BE2C (cell line): Measurements from ENCODE around the gene GPR179.

Source experiments
- DNase-seq: peaks from one replicate; pipeline ENCODE4 v3.0.0-alpha.2; 2020
- H3K27me3 ChIP-seq: fragments of 250-450 bp; sonication (Bioruptor Pico); 2 replicates; pipeline ENCODE4 v1.5.1; 2020; ENCODE audit warnings: mild to moderate bottlenecking
- H3K36me3 ChIP-seq: fragments of 250-450 bp; sonication (Bioruptor Pico); 2 replicates; pipeline ENCODE4 v1.5.1; 2020; ENCODE audit warnings: mild to moderate bottlenecking
- H3K4me1 ChIP-seq: fragments of 250-450 bp; sonication (Bioruptor Pico); 2 replicates; pipeline ENCODE4 v1.5.1; 2020
- H3K4me3 ChIP-seq: 2 replicates; pipeline ENCODE4 v1.5.1; 2011; ENCODE audit warnings: low read depth, low read length
- H3K9me3 ChIP-seq: fragments of 250-450 bp; sonication (Bioruptor Pico); 2 replicates; pipeline ENCODE4 v1.5.1; 2020
- TF ChIP-seq, protein P1 (sequence below): IDR thresholded peaks from 2 replicates; pipeline ENCODE4 v1.5.1; 2012; ENCODE audit warnings: mild to moderate bottlenecking, low read depth, low read length

Gene GPR179

DNA sequence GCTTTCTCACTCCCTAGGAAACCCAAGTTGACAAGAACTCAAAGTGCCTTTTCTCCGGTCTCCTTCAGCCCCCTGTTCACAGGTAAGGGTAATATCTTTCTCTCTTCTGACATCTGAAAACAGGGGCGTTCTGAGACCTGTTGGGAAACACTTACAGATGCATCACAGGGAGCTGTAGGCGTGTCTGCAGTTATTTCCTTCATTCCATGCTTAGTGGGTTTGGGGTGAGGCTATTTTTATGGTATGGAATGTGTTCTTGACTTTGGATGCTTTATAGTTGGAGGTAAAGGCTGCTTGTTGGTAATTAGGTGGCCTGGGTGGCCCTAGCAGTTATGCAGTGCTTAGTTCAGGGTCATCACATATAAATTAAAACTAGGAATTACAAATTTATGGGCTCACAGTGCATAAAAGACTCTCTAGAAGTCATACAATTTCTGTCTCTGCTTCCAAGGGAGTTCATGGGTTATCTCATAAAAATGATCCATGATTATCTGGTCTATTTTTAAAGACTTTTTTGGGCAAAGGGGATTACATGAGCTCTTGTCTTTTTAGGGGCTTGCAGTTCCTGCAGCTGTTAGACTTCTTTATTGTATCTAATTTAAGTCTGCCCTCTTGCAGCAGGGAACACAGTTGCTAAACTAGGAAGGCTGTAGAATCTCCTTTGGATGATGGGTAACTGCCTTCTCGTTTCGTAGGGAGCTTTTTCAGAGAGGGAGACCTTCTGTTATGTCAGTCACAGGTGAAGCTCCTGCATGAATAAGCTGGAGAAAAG, 18.1 kb upstream of the GPR179 start:
- TF ChIP-seq, protein P1, sequence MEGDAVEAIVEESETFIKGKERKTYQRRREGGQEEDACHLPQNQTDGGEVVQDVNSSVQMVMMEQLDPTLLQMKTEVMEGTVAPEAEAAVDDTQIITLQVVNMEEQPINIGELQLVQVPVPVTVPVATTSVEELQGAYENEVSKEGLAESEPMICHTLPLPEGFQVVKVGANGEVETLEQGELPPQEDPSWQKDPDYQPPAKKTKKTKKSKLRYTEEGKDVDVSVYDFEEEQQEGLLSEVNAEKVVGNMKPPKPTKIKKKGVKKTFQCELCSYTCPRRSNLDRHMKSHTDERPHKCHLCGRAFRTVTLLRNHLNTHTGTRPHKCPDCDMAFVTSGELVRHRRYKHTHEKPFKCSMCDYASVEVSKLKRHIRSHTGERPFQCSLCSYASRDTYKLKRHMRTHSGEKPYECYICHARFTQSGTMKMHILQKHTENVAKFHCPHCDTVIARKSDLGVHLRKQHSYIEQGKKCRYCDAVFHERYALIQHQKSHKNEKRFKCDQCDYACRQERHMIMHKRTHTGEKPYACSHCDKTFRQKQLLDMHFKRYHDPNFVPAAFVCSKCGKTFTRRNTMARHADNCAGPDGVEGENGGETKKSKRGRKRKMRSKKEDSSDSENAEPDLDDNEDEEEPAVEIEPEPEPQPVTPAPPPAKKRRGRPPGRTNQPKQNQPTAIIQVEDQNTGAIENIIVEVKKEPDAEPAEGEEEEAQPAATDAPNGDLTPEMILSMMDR: no peak
- H3K36me3 ChIP-seq: peaks cover 11% of the 10 kb centered on the region
- no peak overlapping the region for H3K4me3 ChIP-seq
- H3K9me3 ChIP-seq: no peaks in the 10 kb centered on the region
- H3K27me3 ChIP-seq: no peaks in the 10 kb centered on the region
- no peaks in the 10 kb centered on the region; the same call in 1 of the 2 replicates for H3K4me1 ChIP-seq
- DNase-seq: no peak

DNA sequence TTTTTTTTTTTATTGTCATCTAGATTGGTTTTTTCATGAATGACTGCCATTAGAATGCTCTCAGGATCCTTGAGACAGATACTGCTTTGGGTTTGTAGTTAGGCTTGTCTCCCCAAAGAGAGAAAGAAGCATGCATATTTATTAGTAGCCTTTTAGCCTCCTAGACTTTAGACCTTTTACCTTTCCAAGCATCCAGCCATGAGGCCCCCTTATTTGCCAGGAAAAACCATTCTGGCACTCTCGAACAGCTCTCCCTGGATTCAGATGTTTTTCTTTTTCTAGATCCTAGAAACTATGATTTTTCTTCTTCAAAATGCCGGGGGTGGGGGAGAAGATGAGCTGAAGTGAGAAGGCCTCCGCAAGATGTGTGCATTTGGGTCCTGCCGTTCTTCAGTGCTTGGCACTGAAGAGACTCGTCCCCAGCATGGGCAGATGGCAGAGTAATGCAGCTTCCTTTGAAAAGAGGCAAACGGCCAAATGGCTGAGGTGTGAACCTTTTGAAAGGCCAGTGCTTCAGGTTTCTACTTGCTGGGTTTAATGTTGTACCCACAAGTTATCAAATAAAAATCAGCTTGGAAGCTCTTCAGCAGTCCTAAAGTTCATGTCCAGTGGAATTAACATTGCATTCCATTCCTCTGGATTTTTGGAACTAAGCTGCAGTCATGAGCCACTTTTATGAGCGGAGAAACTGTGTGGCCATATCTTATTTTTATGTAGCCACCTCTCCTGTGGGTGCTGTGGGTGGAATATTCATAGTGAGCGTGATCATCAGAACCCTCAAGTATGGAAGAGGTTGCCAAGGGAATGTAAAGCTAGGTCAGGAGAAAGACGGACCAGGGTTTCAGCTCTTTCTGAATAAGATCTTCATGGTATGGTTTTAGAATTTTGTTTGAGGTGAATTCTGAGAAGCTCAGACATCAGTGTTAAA, 15.1 kb upstream of the GPR179 start:
- Histone ChIP-seq H3K9me3 (no peaks in the 10 kb centered on the region), H3K36me3 (peaks cover 5% of the 10 kb centered on the region), H3K4me3 (no peak overlapping the region), H3K4me1 (no peaks in the 10 kb centered on the region; the same call in 1 of the 2 replicates), H3K27me3 (no peaks in the 10 kb centered on the region)
- DNase-seq: no peak
- TF ChIP-seq, protein P1: no peak

DNA sequence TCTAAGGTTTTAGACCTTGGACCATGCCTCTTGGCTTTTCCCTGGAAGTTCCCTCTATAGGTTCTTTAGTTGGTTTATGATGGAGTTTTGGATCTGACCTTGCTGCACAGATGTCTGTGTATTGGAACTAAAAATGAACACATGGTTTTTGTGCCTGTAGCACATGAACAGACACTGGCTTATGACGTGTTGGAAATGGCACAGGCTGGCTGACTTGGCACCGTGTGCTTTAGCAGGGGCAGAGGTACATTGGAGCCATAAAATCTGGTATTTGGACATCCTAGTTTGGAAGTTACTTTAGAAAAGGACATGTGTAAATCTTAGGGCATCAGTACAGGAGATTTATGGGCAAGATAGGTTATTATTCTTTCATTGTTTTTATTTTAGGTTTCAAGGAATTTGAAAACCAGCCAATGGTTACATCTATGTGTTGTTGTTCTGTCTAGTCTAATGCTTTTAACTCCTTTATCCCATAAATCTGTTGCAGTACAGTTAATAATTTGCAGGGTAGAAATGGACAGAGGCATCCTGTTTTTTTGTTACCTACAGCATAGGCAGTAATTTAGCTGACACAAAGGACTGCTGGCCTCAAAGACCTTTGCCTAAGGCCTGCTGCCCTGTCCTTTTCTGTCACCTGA, 13.8 kb upstream of the GPR179 start:
- TF ChIP-seq, protein P1: no peak
- H3K36me3 ChIP-seq: no peaks in the 10 kb centered on the region
- H3K27me3 ChIP-seq: no peaks in the 10 kb centered on the region
- H3K9me3 ChIP-seq: no peaks in the 10 kb centered on the region
- no peak overlapping the region for H3K4me3 ChIP-seq
- DNase-seq: no peak
- no peaks in the 10 kb centered on the region; the same call in 1 of the 2 replicates for H3K4me1 ChIP-seq

DNA sequence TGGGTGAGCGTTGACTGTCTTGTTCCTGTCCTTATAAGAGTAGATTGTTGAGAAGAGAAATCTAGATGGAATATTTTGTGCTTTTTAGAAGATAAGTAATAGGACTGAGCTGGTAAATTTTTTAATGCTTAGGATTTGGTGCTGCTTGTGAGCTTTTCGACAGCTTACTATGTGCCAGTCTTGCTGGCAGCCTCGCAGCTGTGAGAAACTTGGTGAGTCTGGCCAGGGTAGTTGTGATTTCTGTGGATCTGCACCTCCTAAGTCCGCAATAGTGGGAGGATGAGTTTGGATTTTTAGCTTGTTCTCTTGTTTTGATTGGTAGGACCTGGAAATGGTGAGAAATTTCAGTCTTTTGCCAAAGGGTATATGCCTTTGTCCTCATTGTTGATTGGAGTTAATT, 11.5 kb upstream of the GPR179 start:
- no peaks in the 10 kb centered on the region; the same call in 1 of the 2 replicates for H3K4me1 ChIP-seq
- H3K9me3 ChIP-seq: no peaks in the 10 kb centered on the region
- H3K27me3 ChIP-seq: no peaks in the 10 kb centered on the region
- H3K4me3 ChIP-seq: no peak overlapping the region
- H3K36me3 ChIP-seq: no peaks in the 10 kb centered on the region
- TF ChIP-seq, protein P1: no peak
- DNase-seq: no peak

DNA sequence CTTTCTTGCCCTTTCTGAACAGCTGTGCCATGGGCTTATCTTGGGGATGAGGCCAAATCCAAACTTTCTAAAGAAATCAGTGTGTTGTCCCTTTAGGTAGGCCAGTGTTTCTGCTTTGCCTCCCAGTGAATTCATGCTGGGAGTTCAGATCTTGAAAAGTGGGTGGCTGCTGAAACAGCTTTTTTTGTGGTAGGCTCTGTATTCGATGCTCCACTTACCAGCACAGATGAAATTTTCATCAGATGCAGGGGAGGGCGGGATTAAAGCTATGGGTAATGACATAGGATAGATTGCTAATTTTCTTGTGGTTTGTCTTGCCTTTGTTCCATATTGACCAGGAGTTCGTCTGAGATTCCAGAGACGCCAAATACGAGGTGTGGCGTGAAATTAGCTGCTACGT, 10.7 kb upstream of the GPR179 start:
- Histone ChIP-seq H3K27me3 (no peaks in the 10 kb centered on the region), H3K36me3 (no peaks in the 10 kb centered on the region), H3K4me3 (no peak overlapping the region), H3K9me3 (no peaks in the 10 kb centered on the region), H3K4me1 (no peaks in the 10 kb centered on the region; the same call in 1 of the 2 replicates)
- DNase-seq: no peak
- TF ChIP-seq, protein P1: no peak
